HG03108 (cell line): ENCODE results near the gene ALPK3.

Experiments
- ATAC-seq: cut with Tn5 transposase; IDR thresholded peaks from one replicate; pipeline ENCODE4 v1.9.1; 2021; ENCODE audit warnings: moderate library complexity; ENCODE audit not compliant: unreplicated experiment

The ALPK3 gene, protein sequence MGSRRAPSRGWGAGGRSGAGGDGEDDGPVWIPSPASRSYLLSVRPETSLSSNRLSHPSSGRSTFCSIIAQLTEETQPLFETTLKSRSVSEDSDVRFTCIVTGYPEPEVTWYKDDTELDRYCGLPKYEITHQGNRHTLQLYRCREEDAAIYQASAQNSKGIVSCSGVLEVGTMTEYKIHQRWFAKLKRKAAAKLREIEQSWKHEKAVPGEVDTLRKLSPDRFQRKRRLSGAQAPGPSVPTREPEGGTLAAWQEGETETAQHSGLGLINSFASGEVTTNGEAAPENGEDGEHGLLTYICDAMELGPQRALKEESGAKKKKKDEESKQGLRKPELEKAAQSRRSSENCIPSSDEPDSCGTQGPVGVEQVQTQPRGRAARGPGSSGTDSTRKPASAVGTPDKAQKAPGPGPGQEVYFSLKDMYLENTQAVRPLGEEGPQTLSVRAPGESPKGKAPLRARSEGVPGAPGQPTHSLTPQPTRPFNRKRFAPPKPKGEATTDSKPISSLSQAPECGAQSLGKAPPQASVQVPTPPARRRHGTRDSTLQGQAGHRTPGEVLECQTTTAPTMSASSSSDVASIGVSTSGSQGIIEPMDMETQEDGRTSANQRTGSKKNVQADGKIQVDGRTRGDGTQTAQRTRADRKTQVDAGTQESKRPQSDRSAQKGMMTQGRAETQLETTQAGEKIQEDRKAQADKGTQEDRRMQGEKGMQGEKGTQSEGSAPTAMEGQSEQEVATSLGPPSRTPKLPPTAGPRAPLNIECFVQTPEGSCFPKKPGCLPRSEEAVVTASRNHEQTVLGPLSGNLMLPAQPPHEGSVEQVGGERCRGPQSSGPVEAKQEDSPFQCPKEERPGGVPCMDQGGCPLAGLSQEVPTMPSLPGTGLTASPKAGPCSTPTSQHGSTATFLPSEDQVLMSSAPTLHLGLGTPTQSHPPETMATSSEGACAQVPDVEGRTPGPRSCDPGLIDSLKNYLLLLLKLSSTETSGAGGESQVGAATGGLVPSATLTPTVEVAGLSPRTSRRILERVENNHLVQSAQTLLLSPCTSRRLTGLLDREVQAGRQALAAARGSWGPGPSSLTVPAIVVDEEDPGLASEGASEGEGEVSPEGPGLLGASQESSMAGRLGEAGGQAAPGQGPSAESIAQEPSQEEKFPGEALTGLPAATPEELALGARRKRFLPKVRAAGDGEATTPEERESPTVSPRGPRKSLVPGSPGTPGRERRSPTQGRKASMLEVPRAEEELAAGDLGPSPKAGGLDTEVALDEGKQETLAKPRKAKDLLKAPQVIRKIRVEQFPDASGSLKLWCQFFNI (N-terminal part only)

DNA sequence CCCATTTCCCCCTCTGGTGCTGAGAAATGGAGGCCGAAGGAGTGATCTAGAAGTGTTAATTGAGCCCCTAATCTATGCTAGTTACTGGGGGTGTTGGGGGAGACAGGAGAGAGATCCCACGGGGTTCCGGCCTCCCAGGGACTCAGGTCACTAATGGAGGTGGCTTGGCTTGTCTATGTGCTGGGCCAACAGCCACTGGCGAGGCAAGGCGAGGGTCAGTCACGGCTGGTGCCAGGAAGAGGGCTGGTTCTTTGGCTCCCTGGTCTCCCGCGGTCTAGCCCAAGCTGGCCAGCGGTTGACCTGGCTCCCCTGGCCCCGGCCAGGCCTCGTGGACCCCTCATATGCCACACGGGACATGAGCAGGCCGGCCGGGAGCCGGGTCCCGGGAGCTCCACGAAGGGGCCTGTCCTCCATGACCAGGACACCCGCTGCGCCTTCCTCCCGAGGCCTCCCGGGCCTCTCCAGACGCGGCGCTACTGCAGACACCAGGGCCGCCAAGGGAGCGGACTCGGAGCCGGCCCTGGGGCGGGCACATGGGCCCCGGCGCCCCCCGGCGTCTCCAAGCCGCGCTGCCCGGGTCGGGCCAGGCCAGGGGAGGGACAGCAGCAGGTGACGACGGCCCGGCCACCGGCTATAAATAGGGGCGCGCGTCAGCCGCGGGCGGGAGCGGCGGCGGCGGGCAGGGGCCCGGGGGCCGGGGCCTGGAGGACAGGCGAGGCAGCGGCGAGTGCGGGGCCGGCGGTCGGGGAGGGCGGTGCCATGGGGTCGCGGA, at the start of gene ALPK3:
ALPK3 (plus strand) TSS at position 663 of the 772 bp plus-strand sequence; CDS start at position 760, 97 bp downstream.
- ATAC-seq = no peak

DNA sequence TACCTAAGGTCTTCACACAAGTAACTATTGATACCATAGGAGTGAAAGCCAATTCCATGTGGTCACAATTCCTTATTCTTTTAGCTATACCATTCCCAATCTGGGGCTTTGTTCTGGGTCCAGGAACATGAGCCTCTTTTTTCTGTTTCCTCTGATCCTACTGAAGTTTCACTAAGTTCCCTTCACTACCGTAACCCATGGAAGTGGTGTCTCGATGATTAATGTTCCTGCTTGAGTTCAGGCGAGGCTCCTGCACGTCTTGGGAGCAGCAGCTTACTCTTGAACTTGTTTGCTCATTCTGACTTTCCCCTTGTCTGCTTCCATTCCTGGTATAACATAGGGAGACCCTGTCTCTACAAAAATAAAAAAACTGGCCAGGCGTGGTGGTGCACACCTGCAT, 45.1 kb upstream of the ALPK3 start:
- no peak for ATAC-seq

DNA sequence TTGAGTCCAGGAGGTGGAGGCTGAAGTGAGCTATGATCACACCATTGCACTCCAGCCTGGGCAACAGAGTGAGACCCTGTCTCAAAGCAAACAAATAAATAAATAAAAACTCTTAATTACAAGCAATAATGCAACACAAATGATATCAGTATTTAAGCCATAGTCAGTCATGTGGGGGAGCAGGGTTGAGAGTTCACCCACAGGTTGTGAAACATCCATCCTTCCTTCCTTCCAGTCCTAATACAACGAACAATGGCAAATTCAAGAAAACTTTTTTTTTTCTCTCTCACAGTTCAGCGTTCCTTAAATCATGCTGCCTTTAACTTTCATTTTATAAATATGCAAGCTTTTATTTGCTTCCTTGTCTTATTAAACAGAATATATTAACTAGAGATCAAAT, 44.7 kb upstream of the ALPK3 start:
- ATAC-seq = no peak

DNA sequence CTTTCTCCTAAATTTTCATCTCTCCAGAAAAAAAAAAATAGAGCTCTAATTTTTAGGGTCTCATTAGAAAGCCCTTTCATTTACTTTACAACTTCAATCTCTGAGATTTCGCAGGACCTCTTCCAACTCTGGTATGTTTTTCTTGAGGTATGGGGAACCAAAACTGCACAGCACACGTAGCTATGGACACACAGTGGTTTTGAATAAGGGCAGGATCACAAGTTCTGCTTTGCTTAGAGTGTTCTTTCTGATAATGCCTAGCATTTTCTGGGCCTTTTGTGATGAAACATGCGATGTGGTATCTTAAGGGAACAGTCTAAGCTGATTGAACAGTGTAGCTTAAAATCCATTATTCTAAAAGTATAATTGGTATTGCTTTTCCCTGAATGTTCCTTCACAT, 43.4 kb upstream of the ALPK3 start:
- no peak for ATAC-seq

DNA sequence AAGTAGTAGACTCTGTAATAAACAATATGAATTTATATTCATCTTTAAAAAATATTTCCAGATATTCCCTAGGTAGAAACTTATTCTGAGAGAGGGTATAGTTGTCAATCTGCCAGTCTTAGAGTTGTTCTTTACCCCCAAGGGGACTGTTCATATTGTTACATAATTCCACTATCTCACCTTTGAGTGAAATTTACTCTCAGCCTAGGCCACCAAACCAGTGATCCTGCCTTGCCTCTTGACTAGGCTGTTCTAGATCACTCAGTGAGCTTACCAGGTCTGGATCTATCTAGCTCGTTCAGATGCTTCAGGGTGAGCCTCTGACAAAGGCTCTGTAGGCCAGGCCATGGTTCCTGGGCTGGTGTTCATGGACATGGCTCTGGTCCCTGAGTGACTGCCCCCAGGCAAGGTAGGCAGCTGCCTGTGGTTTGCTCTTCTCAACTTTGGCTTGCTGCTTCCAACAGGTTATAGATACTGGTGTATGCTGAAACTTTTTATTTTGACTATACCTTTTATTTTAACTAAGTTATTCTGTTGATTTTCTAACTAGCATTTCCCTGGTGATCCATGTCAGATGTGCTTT, 41.2 kb upstream of the ALPK3 start:
- ATAC-seq = no peak

DNA sequence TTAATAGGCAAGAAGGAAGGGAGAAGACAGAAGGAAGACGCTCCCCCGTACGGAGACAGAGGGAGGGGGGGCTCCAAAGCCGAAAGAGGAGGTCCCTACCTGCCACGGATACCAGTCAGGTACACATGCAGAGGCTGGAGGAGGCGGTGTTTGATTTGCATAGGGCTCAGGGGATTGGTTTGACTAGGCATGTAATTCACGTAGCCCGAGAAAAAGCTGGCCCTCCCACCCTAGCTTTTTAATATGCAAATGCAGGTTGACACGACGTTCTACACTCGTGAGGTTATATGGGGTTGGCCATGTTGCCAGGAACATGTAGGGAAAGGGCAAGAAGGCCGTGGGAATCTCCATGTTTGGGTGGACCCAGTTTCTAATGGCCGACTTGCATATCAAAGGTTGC, 39.0 kb upstream of the ALPK3 start:
- no peak for ATAC-seq

DNA sequence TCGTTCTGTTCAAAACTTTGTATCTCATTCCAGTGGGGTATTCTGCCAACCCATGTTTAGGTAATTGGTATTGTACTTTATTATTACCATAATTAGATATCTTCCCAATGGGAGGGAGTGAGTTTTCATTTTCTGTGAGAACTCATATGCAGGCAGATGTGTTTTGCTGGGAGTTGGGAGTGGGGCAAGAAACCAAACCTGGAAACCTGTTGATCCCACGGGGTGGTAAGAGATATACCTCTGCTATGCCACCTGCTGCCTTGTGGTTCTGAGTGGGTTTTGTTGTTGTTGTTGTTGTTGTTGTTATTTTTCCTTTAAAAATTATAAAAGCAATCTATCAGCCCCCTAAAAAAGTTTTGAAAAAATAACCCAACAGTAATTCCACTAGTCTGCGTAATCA, 36.7 kb upstream of the ALPK3 start:
- ATAC-seq = no peak

DNA sequence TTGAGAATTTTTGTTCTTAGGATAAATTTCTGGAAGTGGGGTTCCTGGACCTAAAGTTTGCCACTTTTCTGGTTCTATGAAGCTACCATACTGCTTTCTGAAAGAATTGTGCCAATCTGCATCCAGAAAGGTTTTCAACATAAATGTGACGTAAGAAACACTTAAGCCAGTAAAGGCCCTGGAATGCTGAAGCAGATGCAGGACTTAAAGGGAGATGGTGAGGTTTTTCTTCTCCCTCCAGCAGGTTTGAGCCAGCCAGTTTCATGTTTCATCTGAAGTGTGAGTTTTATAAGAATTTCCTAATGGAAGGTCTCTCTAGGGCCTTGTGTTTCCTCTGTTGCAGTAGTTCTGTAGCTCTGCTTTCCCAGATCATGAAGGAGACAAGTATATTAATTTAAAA, 35.7 kb upstream of the ALPK3 start:
- ATAC-seq = no peak

DNA sequence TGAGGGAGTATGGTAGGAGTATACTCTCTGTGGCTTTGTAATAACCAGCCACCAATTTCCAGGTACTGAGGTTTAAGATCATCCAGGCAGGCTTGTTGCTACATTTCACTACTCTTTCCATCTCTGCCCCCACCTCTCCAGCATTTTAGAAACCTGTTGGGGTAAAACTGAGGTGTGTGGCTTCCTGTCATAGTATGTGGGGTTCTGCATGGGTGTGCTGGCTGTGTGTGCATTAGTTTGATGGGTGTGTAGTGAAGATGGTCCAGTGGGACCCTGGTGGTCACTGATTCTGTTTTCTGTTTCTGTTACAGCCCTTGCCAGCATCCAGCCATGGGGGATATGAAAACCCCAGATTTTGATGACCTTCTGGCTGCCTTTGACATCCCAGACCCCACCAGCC, 34.8 kb upstream of the ALPK3 start:
- ATAC-seq = no peak

DNA sequence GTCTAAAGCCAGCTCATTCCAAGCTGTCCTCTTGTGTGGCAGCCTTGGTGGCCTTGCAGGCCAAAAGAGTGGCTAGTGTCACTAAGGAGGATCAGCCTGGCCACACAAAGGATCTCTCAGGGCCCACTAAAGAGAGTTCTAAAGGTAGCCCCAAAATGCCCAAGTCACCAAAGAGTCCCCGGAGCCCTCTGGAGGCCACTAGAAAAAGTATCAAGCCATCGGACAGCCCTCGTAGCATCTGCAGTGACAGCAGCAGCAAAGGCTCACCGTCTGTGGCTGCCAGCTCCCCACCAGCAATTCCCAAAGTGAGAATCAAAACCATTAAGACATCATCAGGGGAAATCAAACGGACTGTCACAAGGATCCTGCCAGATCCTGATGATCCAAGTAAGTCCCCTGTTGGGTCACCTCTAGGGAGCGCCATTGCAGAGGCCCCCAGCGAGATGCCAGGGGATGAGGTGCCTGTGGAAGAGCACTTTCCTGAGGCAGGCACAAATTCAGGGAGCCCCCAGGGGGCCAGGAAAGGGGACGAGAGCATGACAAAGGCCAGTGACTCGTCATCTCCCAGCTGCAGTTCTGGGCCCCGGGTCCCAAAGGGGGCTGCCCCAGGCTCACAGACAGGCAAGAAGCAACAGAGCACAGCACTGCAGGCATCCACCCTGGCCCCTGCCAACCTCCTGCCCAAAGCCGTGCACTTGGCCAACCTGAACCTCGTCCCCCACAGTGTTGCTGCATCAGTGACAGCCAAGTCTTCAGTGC, 33.5 kb upstream of the ALPK3 start:
- ATAC-seq = no peak

DNA sequence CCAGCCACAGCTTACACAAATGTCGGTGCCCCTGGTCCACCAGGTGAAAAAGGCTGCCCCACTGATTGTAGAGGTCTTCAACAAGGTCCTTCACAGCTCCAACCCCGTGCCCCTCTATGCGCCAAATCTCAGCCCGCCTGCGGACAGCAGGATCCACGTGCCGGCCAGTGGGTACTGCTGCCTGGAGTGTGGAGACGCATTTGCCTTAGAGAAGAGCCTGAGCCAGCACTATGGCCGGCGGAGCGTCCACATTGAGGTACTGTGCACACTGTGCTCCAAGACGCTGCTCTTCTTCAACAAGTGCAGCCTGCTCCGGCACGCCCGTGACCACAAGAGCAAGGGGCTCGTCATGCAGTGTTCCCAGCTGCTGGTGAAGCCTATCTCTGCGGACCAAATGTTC, 32.9 kb upstream of the ALPK3 start:
- ATAC-seq = no peak

DNA sequence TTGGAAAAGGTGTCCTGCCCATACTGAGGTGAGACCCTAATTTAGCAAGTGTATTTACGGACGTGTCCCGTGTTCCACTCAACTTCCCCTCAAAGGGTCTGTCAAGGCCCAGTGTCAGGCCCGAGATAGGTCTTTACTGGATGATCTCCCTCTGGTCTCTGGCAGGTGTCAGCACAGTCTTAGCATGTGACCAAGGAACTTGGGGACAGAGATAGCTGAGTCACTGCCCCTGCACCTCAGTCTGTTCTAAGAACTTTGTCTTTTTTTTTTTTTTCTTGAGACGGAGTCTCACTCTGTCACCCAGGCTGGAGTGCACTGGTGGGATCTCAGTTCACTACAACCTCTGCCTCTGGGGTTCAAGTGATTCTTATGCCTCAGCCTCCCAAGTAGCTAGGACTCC, 32.1 kb upstream of the ALPK3 start:
- ATAC-seq = no peak

DNA sequence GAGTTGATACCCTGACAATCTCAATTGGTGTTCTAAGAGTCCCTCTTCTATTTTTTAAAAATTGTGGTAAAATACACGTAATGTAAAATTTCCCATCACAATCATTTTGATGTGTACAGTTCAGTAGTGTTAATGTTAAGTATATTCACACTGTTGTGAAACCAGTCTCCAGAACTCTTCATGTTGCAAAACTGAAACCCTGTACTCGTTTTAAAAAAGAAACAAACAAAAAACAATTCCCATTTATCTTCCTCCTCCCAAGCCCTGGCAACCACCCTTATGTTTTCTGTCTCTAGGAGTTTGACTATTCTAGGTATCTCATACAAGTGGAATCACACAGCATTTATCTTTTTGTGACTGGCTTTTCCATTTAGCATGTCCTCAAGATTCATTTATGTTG, 28.7 kb upstream of the ALPK3 start:
- no peak for ATAC-seq

DNA sequence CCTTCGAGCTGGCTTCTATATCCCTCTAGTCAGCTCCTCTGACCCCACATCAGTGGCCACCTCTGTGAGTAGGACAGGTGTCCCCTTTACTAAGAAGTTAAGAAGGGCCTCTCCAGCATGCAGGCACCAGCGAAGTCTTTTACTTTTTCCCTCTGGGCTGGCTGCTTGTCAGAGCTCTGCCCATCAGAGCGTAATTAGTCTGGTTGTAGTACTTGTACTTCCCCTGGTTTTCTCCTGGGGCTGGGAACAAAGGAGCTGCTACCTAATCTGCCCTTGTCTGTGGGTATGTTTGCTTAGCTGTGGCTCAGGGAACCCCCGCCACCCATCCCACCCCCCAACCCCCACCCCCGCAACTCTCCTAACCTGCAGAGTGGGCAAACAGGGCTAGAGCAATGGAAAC, 27.4 kb upstream of the ALPK3 start:
- no peak for ATAC-seq

DNA sequence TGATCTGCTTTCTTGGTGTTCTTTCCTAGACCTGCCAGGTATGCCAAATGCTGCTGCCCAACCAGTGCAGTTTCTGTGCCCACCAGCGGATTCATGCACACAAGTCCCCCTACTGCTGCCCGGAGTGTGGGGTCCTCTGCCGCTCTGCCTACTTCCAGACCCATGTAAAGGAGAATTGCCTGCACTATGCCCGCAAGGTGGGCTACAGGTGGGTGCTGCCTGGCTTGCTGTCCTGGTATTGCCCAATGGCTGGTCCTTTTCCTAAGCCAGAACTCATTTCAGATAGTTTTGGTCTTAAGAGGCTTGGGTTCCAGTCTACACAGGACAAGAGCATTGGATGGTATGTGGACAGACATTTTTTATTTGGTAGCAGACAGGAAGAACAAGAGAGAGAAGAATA, 26.5 kb upstream of the ALPK3 start:
- no peak for ATAC-seq

DNA sequence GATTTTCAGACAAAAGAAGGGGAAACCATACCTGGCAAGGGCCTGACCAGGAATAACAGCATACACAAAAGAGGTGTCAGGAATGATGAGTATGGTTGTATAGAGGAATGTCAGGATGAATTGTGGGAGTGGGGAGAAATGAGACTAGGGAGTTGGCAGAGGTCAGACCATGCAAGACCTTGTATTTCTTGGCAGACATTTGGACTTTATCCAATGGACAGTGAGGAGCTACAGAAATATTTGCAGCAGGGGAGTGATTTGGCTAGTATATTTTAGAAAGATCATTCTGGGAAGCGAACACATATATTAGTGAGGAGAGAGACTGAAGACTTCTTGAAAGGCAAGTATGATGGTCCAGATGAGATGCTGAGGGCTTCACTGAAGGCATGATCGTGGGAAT, 25.4 kb upstream of the ALPK3 start:
- no peak for ATAC-seq

DNA sequence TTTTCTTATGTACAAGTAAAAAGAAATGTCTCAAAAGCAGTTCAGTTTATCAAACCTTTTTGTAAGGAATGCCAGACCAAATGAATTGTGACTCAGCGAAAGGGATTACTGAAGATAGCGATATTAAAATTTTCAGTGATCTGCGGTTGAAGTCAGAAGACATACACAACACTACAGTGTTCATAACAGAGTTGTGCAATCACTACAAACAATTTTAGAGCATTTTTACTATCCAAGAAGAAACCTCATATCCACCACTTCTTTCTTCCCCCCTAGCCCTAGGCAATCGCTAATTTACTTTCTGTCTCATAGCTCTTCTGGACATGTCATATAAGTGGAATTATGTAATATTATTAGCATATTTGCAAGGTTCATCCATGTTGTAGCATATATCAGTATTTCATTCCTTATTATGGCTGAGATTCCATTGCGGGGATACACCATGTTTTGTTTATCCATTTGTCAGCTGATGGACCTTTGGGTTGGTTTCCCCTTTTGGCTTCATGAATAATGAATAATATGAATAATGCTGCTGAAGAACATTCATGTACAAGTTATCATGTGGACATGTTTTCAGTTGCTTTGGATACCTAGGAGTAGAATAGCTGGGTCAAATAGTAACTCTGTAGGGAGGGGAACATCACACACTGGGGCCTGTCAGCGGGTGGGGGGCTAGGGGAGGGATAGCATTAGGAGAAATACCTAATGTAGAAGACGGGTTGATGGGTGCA, 23.6 kb upstream of the ALPK3 start:
- ATAC-seq = no peak

DNA sequence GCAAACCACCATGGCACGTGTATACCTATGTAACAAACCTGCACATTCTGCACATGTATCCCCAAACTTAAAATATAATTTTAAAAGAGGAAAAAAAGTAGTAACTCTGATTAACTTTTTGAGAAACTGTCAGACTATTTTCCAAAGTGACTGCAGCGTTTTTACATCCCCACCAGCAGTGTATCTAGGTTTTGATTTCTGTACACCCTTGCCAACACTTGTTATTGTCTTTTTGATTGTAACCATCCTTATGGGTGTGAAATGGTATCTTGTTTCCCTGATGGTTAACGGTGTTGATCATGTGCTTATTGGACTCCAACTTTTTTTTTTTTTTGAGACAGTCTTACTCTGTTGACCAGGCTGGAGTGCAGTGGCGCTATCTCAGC, 23.0 kb upstream of the ALPK3 start:
- no peak for ATAC-seq

DNA sequence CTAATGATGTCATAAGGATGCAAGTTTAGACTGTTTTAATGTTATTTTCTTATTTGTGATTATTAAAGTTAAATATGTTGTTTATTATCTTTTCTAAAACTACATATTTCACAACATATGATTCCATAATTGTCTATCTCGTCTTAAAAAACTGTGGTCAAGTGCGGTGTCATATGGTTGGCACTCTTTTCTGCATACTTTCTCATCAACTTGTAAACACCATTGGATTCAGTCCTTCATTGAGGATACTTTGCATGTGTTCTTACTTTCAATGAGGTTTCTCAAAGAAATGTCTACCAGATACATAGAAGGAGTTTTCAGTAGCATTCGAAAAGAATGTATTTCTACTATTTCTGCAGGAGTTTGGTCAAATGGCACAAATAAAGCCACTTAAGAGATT, 22.0 kb upstream of the ALPK3 start:
- ATAC-seq = no peak
